HCT116 (cell line): Measurements from ENCODE around the gene EXOC5. TPM values are rescaled to one million over a fixed set of nuclear protein-coding genes. Genes with fewer than 3 reads are reported as not detected.

Experiments used
- ATAC-seq: fragments of 200-7000 bp; cut with Tn5 transposase; 2 replicates; pipeline ENCODE4 v1.9.1; 2020; ENCODE audit warnings: mild to moderate bottlenecking, moderate library complexity
- BruUV-seq: library from RNA; stranded (reverse); fragments of 400-500 nt; replicated peaks from 2 replicates; lab custom pipeline; 2021; lab: Mats Ljungman, UMichigan
- CTCF ChIA-PET: fragments of 300-600 bp; sonication (Branson Sonifier 250); formaldehyde crosslinking; loops from one replicate; lab custom pipeline; 2021; ENCODE audit warnings: antibody characterized with exemption; lab: Charles Lee
- POLR2A ChIA-PET: fragments of 300-600, 350-600 bp; sonication (Branson Sonifier 250); formaldehyde crosslinking; loops from one replicate; lab custom pipeline; 2021; ENCODE audit warnings: antibody characterized with exemption; lab: Charles Lee
- RAD21 ChIA-PET, 2 experiments: fragments of 300-600 bp; sonication (Branson Sonifier 250); formaldehyde crosslinking; loops; one replicate each; lab custom pipeline; 2023; ENCODE audit warnings: low total read pairs in 2 of 2; ENCODE audit not compliant: uncharacterized antibody in 2 of 2, unreplicated experiment in 2 of 2, low non-redundant PET in 1 of 2; lab: Charles Lee
- DNase-seq: peaks from one replicate; pipeline ENCODE4 v3.0.0-alpha.2; 2010; ENCODE audit warnings: low read depth, low spot score
- H2AFZ ChIP-seq: fragments of 200-600 bp; shearing (Covaris generic), sonication (generic); 2 replicates; pipeline ENCODE4 v1.6.1; 2017; ENCODE audit warnings: low read depth, mixed run types, mixed read lengths, antibody characterized with exemption, low read length; ENCODE audit not compliant: poor library complexity, severe bottlenecking
- H3K27ac ChIP-seq: 2 replicates; pipeline ENCODE4 v1.5.1; 2012; ENCODE audit warnings: low read depth, low read length
- H3K27me3 ChIP-seq: fragments of 200-600 bp; sonication (generic); 2 replicates; pipeline ENCODE4 v1.6.1; 2016; ENCODE audit warnings: mixed run types, low read length, mixed read lengths; ENCODE audit not compliant: insufficient read depth
- H3K36me3 ChIP-seq, 2 experiments: fragments of 200-500 bp in 1 of 2; fragments of 200-600 bp in 1 of 2; sonication (Bioruptor generic) in 1 of 2; sonication (generic) in 1 of 2; 2 replicates each; pipeline versions ENCODE4 v1.5.1 to v1.6.1; 2014 to 2016; ENCODE audit warnings: low read length in 2 of 2, inconsistent platforms in 1 of 2, mixed read lengths in 1 of 2, mixed run types in 1 of 2; ENCODE audit not compliant: insufficient read depth in 2 of 2, control insufficient read depth in 1 of 2
- H3K4me1 ChIP-seq, 2 experiments: fragments of 200-600 bp in 1 of 2; sonication (generic) in 1 of 2; 2 replicates each; pipeline versions ENCODE4 v1.5.1 to v1.6.1; 2012 to 2017; ENCODE audit warnings: low read length in 2 of 2, inconsistent platforms in 1 of 2, mild to moderate bottlenecking in 1 of 2, mixed read lengths in 1 of 2, mixed run types in 1 of 2, moderate library complexity in 1 of 2; ENCODE audit not compliant: insufficient read depth in 2 of 2, control insufficient read depth in 1 of 2
- H3K4me2 ChIP-seq: fragments of 200-600 bp; sonication (generic); 2 replicates; pipeline ENCODE4 v1.6.1; 2017; ENCODE audit warnings: mixed run types, low read length, mixed read lengths
- H3K4me3 ChIP-seq, 2 experiments: fragments of 200-600 bp in 1 of 2; sonication (generic) in 1 of 2; replicated peaks in 1 of 2; 2 replicates each; pipeline ENCODE4 v1.5.1; 2011 to 2016; ENCODE audit warnings: low read length in 2 of 2, control low read depth in 1 of 2, low read depth in 1 of 2, mild to moderate bottlenecking in 1 of 2, mixed read lengths in 1 of 2, mixed run types in 1 of 2
- H3K79me2 ChIP-seq: fragments of 200-600 bp; sonication (generic); 2 replicates; pipeline ENCODE4 v1.6.1; 2017; ENCODE audit warnings: mild to moderate bottlenecking, mixed run types, low read length, moderate library complexity, mixed read lengths; ENCODE audit not compliant: insufficient read depth
- H3K9ac ChIP-seq: fragments of 200-600 bp; sonication (generic); 2 replicates; pipeline ENCODE4 v1.6.1; 2016; ENCODE audit warnings: low read length, mixed read lengths
- H3K9me2 ChIP-seq: fragments of 200-600 bp; sonication (generic), shearing (Covaris generic); 2 replicates; pipeline ENCODE4 v1.6.1; 2017; ENCODE audit warnings: mixed run types, mild to moderate bottlenecking, moderate library complexity; ENCODE audit not compliant: insufficient read depth
- H3K9me3 ChIP-seq, 2 experiments: fragments of 200-500 bp in 1 of 2; fragments of 200-600 bp in 1 of 2; sonication (Bioruptor generic) in 1 of 2; sonication (generic) in 1 of 2; 2 replicates each; pipeline ENCODE4 v1.6.1; 2014 to 2017; ENCODE audit warnings: low read length in 2 of 2, mixed read lengths in 2 of 2, inconsistent platforms in 1 of 2, low read depth in 1 of 2, mild to moderate bottlenecking in 1 of 2, mixed run types in 1 of 2, moderate library complexity in 1 of 2; ENCODE audit not compliant: control insufficient read depth in 1 of 2, insufficient read depth in 1 of 2
- H4K20me1 ChIP-seq: fragments of 200-600 bp; sonication (generic), shearing (Covaris generic); 2 replicates; pipeline ENCODE4 v1.6.1; 2017; ENCODE audit warnings: mixed run types, mild to moderate bottlenecking, moderate library complexity; ENCODE audit not compliant: insufficient read depth
- ATF3 ChIP-seq: IDR thresholded peaks from 2 replicates; pipeline ENCODE4 v1.6.1; 2012
- CEBPB ChIP-seq: IDR thresholded peaks from 2 replicates; pipeline ENCODE4 v1.6.1; 2012; ENCODE audit warnings: low read depth
- ELF1 ChIP-seq: IDR thresholded peaks from 2 replicates; pipeline ENCODE4 v1.6.1; 2012; ENCODE audit warnings: low read depth, borderline replicate concordance
- EZH2 ChIP-seq: fragments of 200-600 bp; sonication (generic); IDR thresholded peaks from 2 replicates; pipeline ENCODE4 v1.6.1; 2017; ENCODE audit warnings: antibody characterized with exemption, mixed run types
- JUND ChIP-seq: IDR thresholded peaks from 2 replicates; pipeline ENCODE4 v1.6.1; 2012
- MAX ChIP-seq: IDR thresholded peaks from 2 replicates; pipeline ENCODE4 v1.6.1; 2012
- POLR2A ChIP-seq: IDR thresholded peaks from 2 replicates; pipeline ENCODE4 v1.7.0; 2011; ENCODE audit warnings: borderline replicate concordance; ENCODE audit not compliant: insufficient read depth, insufficient read length; ENCODE audit errors: extremely low read depth
- RAD21 ChIP-seq: IDR thresholded peaks from 2 replicates; pipeline ENCODE4 v1.6.1; 2012; ENCODE audit warnings: low read depth, mild to moderate bottlenecking
- REST ChIP-seq: IDR thresholded peaks from 2 replicates; pipeline ENCODE4 v1.6.1; 2012; ENCODE audit warnings: low read depth
- SIN3A ChIP-seq: IDR thresholded peaks from 2 replicates; pipeline ENCODE4 v1.6.1; 2012; ENCODE audit warnings: low read depth
- SP1 ChIP-seq: IDR thresholded peaks from 2 replicates; pipeline ENCODE4 v1.6.1; 2012; ENCODE audit warnings: low read depth
- TCF7L2 ChIP-seq: IDR thresholded peaks from 2 replicates; pipeline ENCODE4 v1.7.0; 2011; ENCODE audit warnings: borderline replicate concordance, inconsistent platforms; ENCODE audit not compliant: insufficient read depth, insufficient read length; ENCODE audit errors: extremely low read depth
- YY1 ChIP-seq: IDR thresholded peaks from 2 replicates; pipeline ENCODE4 v1.6.1; 2011; ENCODE audit warnings: low read length, low read depth, moderate library complexity, mild to moderate bottlenecking; ENCODE audit not compliant: insufficient replicate concordance; ENCODE audit errors: extremely low read depth
- ZFX ChIP-seq: fragments of 450-650 bp; IDR thresholded peaks from 2 replicates; pipeline ENCODE4 v1.6.1; 2017
- ZNF274 ChIP-seq: fragments of 200-500 bp; sonication (Bioruptor generic); IDR thresholded peaks from 2 replicates; pipeline ENCODE4 v1.6.1; 2014; ENCODE audit warnings: mild to moderate bottlenecking, low read depth, low read length, inconsistent platforms
- intact Hi-C: fragments of 100-400 bp; cut with micrococcal nuclease; formaldehyde crosslinking; loops from 2 replicates; pipeline ENCODE4 v1.10.0; 2022
- total RNA-seq: library from RNA; stranded (reverse); gene quantifications from one replicate; pipeline ENCODE4 v1.2.1, GENCODE V29; 2021; ENCODE audit not compliant: unreplicated experiment

The EXOC5 gene
- total RNA-seq, 1 experiment from 2014 or later = 54.2 TPM

GRCh38 chr14:57274551-57274950, 5.8 kb upstream of the EXOC5 start:
- no TSS peak for BruUV-seq
- Histone ChIP-seq H4K20me1 (no peaks in the 10 kb centered on the region), H3K36me3 (peaks cover 5 to 14% of the 10 kb centered on the region in 2 experiments; a peak in 3 of 4 replicates), H3K79me2 (peaks cover 56% of the 10 kb centered on the region), H3K9ac (no peak overlapping the region), H3K9me3 (no peaks in the 10 kb centered on the region), H3K4me2 (no peak overlapping the region), H3K4me3 (no peak overlapping the region), H3K27me3 (no peaks in the 10 kb centered on the region), H3K9me2 (no peaks in the 10 kb centered on the region), H2AFZ (no peak overlapping the region), H3K27ac (no peak overlapping the region), H3K4me1 (peaks cover 7 to 8% of the 10 kb centered on the region in 2 experiments; a peak in 3 of 4 replicates)
- POLR2A ChIA-PET = no interaction called here
- CTCF ChIA-PET = no interaction called here
- TF ChIP-seq POLR2A (no peak), ATF3 (no peak), ZFX (no peak), JUND (no peak), YY1 (no peak), MAX (no peak), SP1 (no peak), REST (no peak), TCF7L2 (no peak), EZH2 (no peak), SIN3A (no peak), ELF1 (no peak), CEBPB (no peak), ZNF274 (no peak), RAD21 (no peak)
- DNase-seq (no peak), ATAC-seq (no peak)
- intact Hi-C loops = no loop called here
- RAD21 ChIA-PET = no interaction called here
